Right atrium auricular region (tissue), 2 donors: ENCODE data around the gene DDN. TPM values are rescaled to one million over a fixed set of nuclear protein-coding genes. Genes with fewer than 3 reads are reported as not detected.

Experiments used
- DNase-seq: peaks from one replicate; pipeline ENCODE4 v3.0.0-alpha.2; 2019; ENCODE audit warnings: low spot score
- H3K27ac ChIP-seq, 2 donors: fragments of 200-600 bp; sonication (generic); 1 replicate in 1 of 2; 2 replicates in 1 of 2; pipeline ENCODE4 v1.5.1; 2016 to 2019
- H3K27me3 ChIP-seq, 2 donors: fragments of 200-600 bp; sonication (generic); one replicate each; pipeline versions ENCODE4 v1.5.1 to v1.6.0; 2017 to 2019
- H3K36me3 ChIP-seq: fragments of 200-600 bp; sonication (generic); one replicate; pipeline ENCODE4 v1.5.1; 2016
- H3K4me1 ChIP-seq, 2 donors: fragments of 200-600 bp; sonication (generic); one replicate each; pipeline versions ENCODE4 v1.5.1 to v1.6.0; 2017 to 2019
- H3K4me3 ChIP-seq, 2 donors: fragments of 200-600 bp; sonication (generic); 1 replicate in 1 of 2; 2 replicates in 1 of 2; pipeline ENCODE4 v1.5.1; 2017 to 2019; ENCODE audit warnings: mild to moderate bottlenecking in 1 of 2, moderate library complexity in 1 of 2
- H3K9me3 ChIP-seq, 2 donors: fragments of 200-600 bp; sonication (generic); one replicate each; pipeline ENCODE4 v1.5.1; 2019
- total RNA-seq, 2 donors: library from RNA; depleted of rRNA; stranded (reverse); fragments of >200 nt; gene quantifications; one replicate each; pipeline ENCODE4 v1.1.0, GENCODE V29; 2016
- TF ChIP-seq, protein P1 (sequence below), 2 donors: fragments of 200-600 bp; sonication (generic); IDR thresholded peaks; one replicate each; pipeline ENCODE4 v1.5.1; 2019; ENCODE audit warnings: antibody characterized with exemption in 2 of 2

Gene DDN
- total RNA-seq, 2 donors from 2014 or later: 0.44 to 0.67 TPM

DNA sequence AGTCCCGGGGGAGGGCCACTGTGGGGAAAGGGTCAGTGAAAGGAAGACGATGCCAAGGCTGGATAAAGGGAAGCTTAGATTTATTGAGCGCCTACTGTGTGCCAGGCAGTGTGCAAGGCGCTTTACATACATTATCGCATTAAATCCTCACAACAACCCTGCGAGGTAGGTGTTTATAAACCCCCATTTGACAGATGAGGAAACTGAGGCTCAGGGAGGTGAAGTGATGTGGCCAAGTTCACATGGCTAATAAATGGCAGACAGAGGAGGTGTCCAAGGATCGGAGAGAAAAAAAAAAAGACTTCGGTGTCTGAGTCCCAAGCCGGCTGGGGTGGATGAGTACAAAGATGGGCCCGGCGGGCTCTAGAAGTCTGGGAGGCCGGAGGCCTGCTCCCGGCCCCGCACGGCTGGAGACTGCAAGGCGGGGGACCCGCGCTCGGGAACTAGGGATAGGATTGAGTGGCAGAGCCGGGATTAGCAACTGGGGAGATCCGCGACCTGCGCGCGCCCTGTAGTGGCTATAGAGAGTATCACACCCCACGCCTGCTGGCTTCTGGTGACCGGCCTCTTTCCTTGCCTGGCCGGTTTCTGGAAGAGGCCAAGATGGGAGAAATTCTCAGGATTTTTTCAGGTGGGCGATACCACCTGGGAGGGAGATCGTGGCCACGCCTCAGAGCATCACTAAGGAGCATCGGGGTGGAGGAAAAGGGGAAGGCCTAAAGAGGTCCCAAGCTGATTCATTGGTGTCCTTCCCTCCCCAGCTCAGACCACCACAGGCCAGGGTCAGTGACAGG is 3.9 kb downstream of the DDN start:
- peaks cover 8 to 14% of the 10 kb centered on the region in 2 donors for H3K27me3 ChIP-seq
- H3K4me3 ChIP-seq: peak overlapping the region; percentile 27 to 41
- peaks cover 0 to 48% of the 10 kb centered on the region in 2 donors for H3K4me1 ChIP-seq
- no peaks in the 10 kb centered on the region for H3K36me3 ChIP-seq
- H3K27ac ChIP-seq: no peak overlapping the region
- DNase-seq: peak; percentile 85
- TF ChIP-seq, protein P1, sequence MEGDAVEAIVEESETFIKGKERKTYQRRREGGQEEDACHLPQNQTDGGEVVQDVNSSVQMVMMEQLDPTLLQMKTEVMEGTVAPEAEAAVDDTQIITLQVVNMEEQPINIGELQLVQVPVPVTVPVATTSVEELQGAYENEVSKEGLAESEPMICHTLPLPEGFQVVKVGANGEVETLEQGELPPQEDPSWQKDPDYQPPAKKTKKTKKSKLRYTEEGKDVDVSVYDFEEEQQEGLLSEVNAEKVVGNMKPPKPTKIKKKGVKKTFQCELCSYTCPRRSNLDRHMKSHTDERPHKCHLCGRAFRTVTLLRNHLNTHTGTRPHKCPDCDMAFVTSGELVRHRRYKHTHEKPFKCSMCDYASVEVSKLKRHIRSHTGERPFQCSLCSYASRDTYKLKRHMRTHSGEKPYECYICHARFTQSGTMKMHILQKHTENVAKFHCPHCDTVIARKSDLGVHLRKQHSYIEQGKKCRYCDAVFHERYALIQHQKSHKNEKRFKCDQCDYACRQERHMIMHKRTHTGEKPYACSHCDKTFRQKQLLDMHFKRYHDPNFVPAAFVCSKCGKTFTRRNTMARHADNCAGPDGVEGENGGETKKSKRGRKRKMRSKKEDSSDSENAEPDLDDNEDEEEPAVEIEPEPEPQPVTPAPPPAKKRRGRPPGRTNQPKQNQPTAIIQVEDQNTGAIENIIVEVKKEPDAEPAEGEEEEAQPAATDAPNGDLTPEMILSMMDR (IDR thresholded peaks at IDR 0.05): peak; percentile 89 to 96
- H3K9me3 ChIP-seq: no peaks in the 10 kb centered on the region

DNA sequence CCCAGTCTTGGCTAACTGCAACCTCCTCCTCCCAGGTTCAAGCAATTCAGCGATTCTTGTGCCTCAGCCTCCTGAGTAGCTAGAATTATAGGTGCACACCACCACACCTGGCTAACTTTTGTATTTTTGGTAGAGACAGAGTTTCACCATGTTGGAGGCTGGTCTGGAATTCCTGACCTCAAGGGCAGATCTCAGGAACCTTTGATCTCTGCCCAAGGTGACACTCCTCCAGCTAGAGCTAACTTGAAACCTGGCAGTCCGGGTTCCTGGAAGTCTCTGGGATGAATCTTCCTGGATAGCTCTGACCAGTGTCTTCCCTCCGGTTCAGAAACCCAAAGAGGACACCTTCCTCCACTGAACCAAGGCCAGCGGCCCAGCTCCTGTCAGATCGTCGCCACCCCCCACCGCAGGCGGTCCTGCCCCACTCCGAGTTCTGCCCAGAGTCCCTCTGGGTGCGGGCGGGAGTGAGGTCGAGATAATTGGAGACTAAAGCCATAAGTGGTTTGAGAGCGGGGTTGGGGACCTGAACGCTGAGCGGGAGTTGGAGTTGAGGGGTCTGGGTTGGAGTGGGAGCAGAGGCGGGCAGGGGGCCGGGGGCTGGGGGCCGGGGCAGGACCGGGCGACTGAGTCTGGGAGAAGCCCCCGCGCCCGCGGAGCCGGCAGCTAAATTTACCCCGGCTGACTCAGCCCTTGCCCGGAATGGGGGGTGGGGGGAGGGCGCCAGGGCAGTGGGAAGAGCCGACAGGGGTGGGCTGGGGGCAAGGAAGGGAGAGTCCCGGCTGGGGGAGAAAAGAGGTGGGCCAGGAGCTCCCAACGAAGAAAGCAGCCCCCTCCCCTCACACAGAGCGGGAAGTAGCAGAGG is 4.7 kb downstream of the DDN start:
- Histone ChIP-seq H3K4me3 (peak overlapping the region in 1 of 2 donors; percentile 41), H3K9me3 (no peaks in the 10 kb centered on the region), H3K4me1 (peaks cover 0 to 40% of the 10 kb centered on the region in 2 donors), H3K27me3 (peaks cover 8 to 14% of the 10 kb centered on the region in 2 donors), H3K27ac (no peak overlapping the region), H3K36me3 (no peaks in the 10 kb centered on the region)
- DNase-seq: no peak
- TF ChIP-seq, protein P1 (IDR thresholded peaks at IDR 0.05): no peak

DNA sequence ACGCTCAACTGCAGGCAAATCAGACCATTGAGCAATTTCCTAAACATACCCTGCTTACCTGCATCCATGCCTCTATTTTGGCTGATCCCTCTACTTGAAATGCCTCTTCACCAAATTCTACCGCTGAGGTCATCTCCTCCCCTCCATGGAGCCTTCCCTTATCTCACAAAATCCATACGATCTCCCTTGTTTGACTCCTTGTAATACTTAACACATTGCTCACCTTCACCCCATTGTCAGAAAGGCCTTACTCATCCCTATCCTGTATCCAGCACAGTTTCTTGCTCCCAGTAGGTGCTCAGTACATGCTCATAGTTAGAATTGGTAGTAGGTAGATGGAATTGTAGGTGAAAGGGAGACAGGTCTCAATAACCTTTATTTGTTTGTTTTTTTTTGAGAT is 5.4 kb downstream of the DDN start:
- DNase-seq: no peak
- H3K4me1 ChIP-seq: peaks cover 0 to 33% of the 10 kb centered on the region in 2 donors
- TF ChIP-seq, protein P1 (IDR thresholded peaks at IDR 0.05): no peak
- H3K27ac ChIP-seq: no peak overlapping the region
- peaks cover 8 to 14% of the 10 kb centered on the region in 2 donors for H3K27me3 ChIP-seq
- no peak overlapping the region for H3K4me3 ChIP-seq
- no peaks in the 10 kb centered on the region for H3K36me3 ChIP-seq
- no peaks in the 10 kb centered on the region for H3K9me3 ChIP-seq

DNA sequence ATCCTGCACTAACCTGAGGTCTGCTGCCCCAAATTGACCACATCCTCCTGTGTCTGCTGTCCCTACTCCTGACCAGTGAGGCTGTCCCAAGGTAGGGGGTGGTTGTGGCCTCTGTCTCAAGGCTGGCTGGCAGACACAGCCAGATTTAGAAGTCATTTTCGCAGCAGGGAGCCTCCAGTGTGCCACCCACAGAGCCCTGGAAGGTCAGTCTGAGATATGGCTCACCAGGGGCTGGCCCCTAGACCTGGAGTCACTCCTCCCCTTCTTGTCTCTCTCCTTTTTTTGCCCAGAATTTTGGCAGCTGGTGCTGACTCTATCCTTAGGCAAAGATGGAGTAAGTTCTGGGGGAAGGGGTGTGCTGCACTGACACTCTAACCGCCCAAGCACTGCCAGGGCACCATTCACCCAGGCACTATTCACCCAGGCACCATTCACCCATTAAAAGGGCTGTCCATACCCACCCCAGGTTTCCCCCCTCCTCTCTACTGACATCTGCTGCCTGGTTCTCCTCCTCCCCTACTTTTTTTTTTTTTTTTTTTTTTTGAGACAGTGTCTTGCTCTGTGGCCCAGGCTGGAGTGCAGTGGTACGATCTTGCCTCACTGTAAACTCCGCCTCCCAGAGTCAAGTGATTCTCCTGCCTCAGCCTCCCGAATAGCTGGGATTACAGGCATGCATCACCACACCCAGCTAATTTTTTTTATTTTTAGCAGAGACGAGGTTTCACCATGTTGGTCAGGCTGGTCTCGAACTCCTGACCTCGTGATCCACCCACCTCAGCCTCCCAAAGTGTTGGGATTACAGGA is 7.7 kb downstream of the DDN start:
- no peaks in the 10 kb centered on the region for H3K36me3 ChIP-seq
- no peak overlapping the region for H3K27ac ChIP-seq
- TF ChIP-seq, protein P1 (IDR thresholded peaks at IDR 0.05): no peak
- DNase-seq: no peak
- peaks cover 6 to 8% of the 10 kb centered on the region in 2 donors for H3K27me3 ChIP-seq
- no peak overlapping the region for H3K4me3 ChIP-seq
- no peaks in the 10 kb centered on the region for H3K9me3 ChIP-seq
- peaks cover 0 to 10% of the 10 kb centered on the region in 2 donors for H3K4me1 ChIP-seq

DNA sequence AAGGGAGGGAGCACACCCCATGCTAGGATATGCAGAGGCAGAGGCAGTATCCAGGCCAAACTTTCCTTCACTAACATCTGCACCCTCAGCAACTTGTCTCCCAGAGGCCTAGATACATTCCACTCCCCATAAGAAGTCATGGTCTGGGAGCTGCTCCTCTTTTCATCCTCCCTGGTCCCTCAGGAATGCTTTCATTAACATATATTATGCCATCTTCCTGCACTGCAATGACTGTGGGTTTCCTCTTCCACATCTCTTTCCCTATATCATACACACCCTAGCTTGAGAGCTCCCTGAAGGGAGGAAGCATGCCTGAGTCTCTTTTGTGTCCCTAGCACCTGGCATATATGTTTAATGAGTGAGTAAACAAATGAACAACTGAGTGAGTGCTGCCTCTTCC is 8.6 kb downstream of the DDN start:
- Histone ChIP-seq H3K9me3 (no peaks in the 10 kb centered on the region), H3K4me3 (no peak overlapping the region), H3K27me3 (peaks cover 6 to 8% of the 10 kb centered on the region in 2 donors), H3K27ac (no peak overlapping the region), H3K4me1 (peaks cover 0 to 17% of the 10 kb centered on the region in 2 donors), H3K36me3 (no peaks in the 10 kb centered on the region)
- DNase-seq: no peak
- TF ChIP-seq, protein P1 (IDR thresholded peaks at IDR 0.05): no peak
